ENCODE measurements around the gene CRYGS. TPM values are rescaled to one million over a fixed set of nuclear protein-coding genes. Genes with fewer than 3 reads are reported as not detected.

CRYGS gene
- total RNA-seq, 4 donors from 2014 or later = 0.26 to 2.7 (median 1.6) TPM

- no peak for TF ChIP-seq CTCF (IDR thresholded peaks at IDR 0.05)
- no peak for TF ChIP-seq POLR2A (IDR thresholded peaks at IDR 0.05)
- Histone ChIP-seq H3K27me3 (peaks cover 0 to 28% (median 0%) of the 10 kb centered on the region in 4 donors), H3K4me3 (no peak overlapping the region), H3K9me3 (no peaks in the 10 kb centered on the region), H3K36me3 (no peaks in the 10 kb centered on the region), H3K4me1 (peaks cover 0 to 21% (median 0%) of the 10 kb centered on the region in 3 donors), H3K27ac (no peak overlapping the region)
- DNase-seq = no peak
- intact Hi-C loops (cut with DNase I) = no loop called here
- 72 to 75% methylated on average over 2 to 3 of the region's 4 CpGs for WGBS, 2 donors
These were observed 46.6 kb downstream of the CRYGS start for GRCh38 chr3:186497608-186498007.

- Histone ChIP-seq H3K36me3 (no peaks in the 10 kb centered on the region), H3K9me3 (no peaks in the 10 kb centered on the region), H3K4me3 (no peak overlapping the region), H3K27ac (peak overlapping the region in 1 of 4 donors; percentile 74), H3K27me3 (peaks cover 0 to 19% (median 0%) of the 10 kb centered on the region in 4 donors), H3K4me1 (peaks cover 0 to 18% (median 0%) of the 10 kb centered on the region in 3 donors)
- TF ChIP-seq CTCF (IDR thresholded peaks at IDR 0.05) (no peak), POLR2A (IDR thresholded peaks at IDR 0.05) (no peak)
- DNase-seq = no peak
- intact Hi-C loops (cut with DNase I) = no loop called here
These were observed 47.5 kb downstream of the CRYGS start for GRCh38 chr3:186496635-186497034.

GRCh38 chr3:186496016-186496415 is 48.2 kb downstream of the CRYGS start:
- Histone ChIP-seq H3K27me3 (peaks cover 0 to 15% (median 0%) of the 10 kb centered on the region in 4 donors), H3K9me3 (no peaks in the 10 kb centered on the region), H3K4me1 (peaks cover 0 to 18% (median 0%) of the 10 kb centered on the region in 3 donors), H3K36me3 (no peaks in the 10 kb centered on the region), H3K27ac (peak overlapping the region in 1 of 4 donors; percentile 74), H3K4me3 (no peak overlapping the region)
- TF ChIP-seq CTCF (IDR thresholded peaks at IDR 0.05) (no peak), POLR2A (IDR thresholded peaks at IDR 0.05) (no peak)
- WGBS, 2 donors = 89 to 96% methylated on average over 3 of the region's 3 CpGs
- DNase-seq = no peak
- intact Hi-C loops (cut with DNase I) = no loop called here

- 60 to 65% methylated on average over 21 of the region's 21 CpGs for WGBS, 2 donors
- no peak overlapping the region for H3K4me3 ChIP-seq
- TF ChIP-seq POLR2A (IDR thresholded peaks at IDR 0.05) (no peak), CTCF (IDR thresholded peaks at IDR 0.05) (no peak)
- H3K36me3 ChIP-seq = no peaks in the 10 kb centered on the region
- no peak for DNase-seq
- peaks cover 0 to 18% (median 0%) of the 10 kb centered on the region in 3 donors for H3K4me1 ChIP-seq
- intact Hi-C loops (cut with DNase I) = no loop called here
- peaks cover 0 to 32% (median 0%) of the 10 kb centered on the region in 4 donors for H3K27me3 ChIP-seq
- no peaks in the 10 kb centered on the region for H3K9me3 ChIP-seq
- peak overlapping the region in 3 of 4 donors; percentile 57 to 77 (median 74) for H3K27ac ChIP-seq
These were observed 50.5 kb downstream of the CRYGS start for GRCh38 chr3:186493525-186494255.

- intact Hi-C loops (cut with DNase I) = no loop called here
- Histone ChIP-seq H3K4me3 (no peak overlapping the region), H3K9me3 (no peaks in the 10 kb centered on the region), H3K4me1 (peaks cover 0 to 18% (median 0%) of the 10 kb centered on the region in 3 donors), H3K36me3 (no peaks in the 10 kb centered on the region), H3K27ac (peak overlapping the region in 3 of 4 donors; percentile 57 to 77 (median 74)), H3K27me3 (peaks cover 0 to 34% (median 0%) of the 10 kb centered on the region in 4 donors)
- TF ChIP-seq POLR2A (IDR thresholded peaks at IDR 0.05) = no peak
- TF ChIP-seq CTCF (IDR thresholded peaks at IDR 0.05) = no peak
- no peak for DNase-seq
- WGBS, 2 donors = 32 to 57% methylated on average over 4 of the region's 4 CpGs
These were observed 51.7 kb downstream of the CRYGS start for GRCh38 chr3:186492385-186492984.

Measured in esophagus squamous epithelium (tissue), 5 donors.